H9 (cell line): ENCODE data around the gene PDE4C. TPM values are rescaled to one million over a fixed set of nuclear protein-coding genes. Genes with fewer than 3 reads are reported as not detected.
"Not testable (repeated sequence)": the region's sequence is repeated elsewhere in the genome, so short reads cannot be mapped to it uniquely, and the experiment has no call there.

Source experiments
- DNase-seq: peaks from one replicate; pipeline ENCODE4 v3.0.0-alpha.2; 2017
- H2AFZ ChIP-seq: one replicate; pipeline ENCODE4 v1.6.1; 2013; ENCODE audit warnings: mild to moderate bottlenecking, low read length, control low read depth, moderate library complexity
- H2AK5ac ChIP-seq: 2 replicates; pipeline ENCODE4 v1.6.1; 2013; ENCODE audit warnings: low read length, control low read depth, mixed read lengths; ENCODE audit not compliant: insufficient read length
- H2BK120ac ChIP-seq: one replicate; pipeline ENCODE4 v1.6.1; 2013; ENCODE audit warnings: low read depth, mild to moderate bottlenecking, low read length, control low read depth, inconsistent platforms; ENCODE audit not compliant: poor library complexity, severe bottlenecking
- H2BK12ac ChIP-seq: 2 replicates; pipeline ENCODE4 v1.6.1; 2013; ENCODE audit warnings: low read length, control low read depth, mixed read lengths, low read depth; ENCODE audit not compliant: insufficient read length
- H2BK15ac ChIP-seq: 2 replicates; pipeline ENCODE4 v1.6.1; 2013; ENCODE audit warnings: low read depth, low read length, control low read depth
- H2BK20ac ChIP-seq: one replicate; pipeline ENCODE4 v1.6.1; 2013; ENCODE audit warnings: low read depth, mild to moderate bottlenecking, low read length, control low read depth, inconsistent platforms; ENCODE audit not compliant: poor library complexity, severe bottlenecking
- H2BK5ac ChIP-seq: 2 replicates; pipeline ENCODE4 v1.6.1; 2013; ENCODE audit warnings: low read length, control low read depth, mixed read lengths; ENCODE audit not compliant: insufficient read length
- H3K14ac ChIP-seq: 2 replicates; pipeline ENCODE4 v1.6.1; 2013; ENCODE audit warnings: low read length, control low read depth; ENCODE audit not compliant: insufficient read depth
- H3K18ac ChIP-seq: 2 replicates; pipeline ENCODE4 v1.6.1; 2013; ENCODE audit warnings: low read depth, mild to moderate bottlenecking, mixed read lengths, low read length, control low read depth; ENCODE audit not compliant: insufficient read length
- H3K23ac ChIP-seq: 2 replicates; pipeline ENCODE4 v1.6.1; 2013; ENCODE audit warnings: low read length, control low read depth, mixed read lengths, low read depth; ENCODE audit not compliant: insufficient read length
- H3K23me2 ChIP-seq: 2 replicates; pipeline ENCODE4 v1.6.1; 2013; ENCODE audit warnings: low read depth, mild to moderate bottlenecking, mixed read lengths, low read length, control low read depth; ENCODE audit not compliant: insufficient read length, poor library complexity, severe bottlenecking
- H3K27ac ChIP-seq: 2 replicates; pipeline ENCODE4 v1.5.1; 2013; ENCODE audit warnings: low read length, control low read depth, mixed read lengths, low read depth; ENCODE audit not compliant: insufficient read length
- H3K27me3 ChIP-seq: 2 replicates; pipeline ENCODE4 v1.6.1; 2013; ENCODE audit warnings: low read length, control low read depth, inconsistent platforms; ENCODE audit not compliant: insufficient read depth
- H3K4ac ChIP-seq: 2 replicates; pipeline ENCODE4 v1.6.1; 2013; ENCODE audit warnings: low read depth, mild to moderate bottlenecking, control low read depth, inconsistent platforms, low read length, moderate library complexity
- H3K4me1 ChIP-seq: 2 replicates; pipeline ENCODE4 v1.6.1; 2013; ENCODE audit warnings: low read length, control low read depth, inconsistent platforms; ENCODE audit not compliant: insufficient read depth
- H3K4me2 ChIP-seq: 2 replicates; pipeline ENCODE4 v1.6.1; 2013; ENCODE audit warnings: low read length, control low read depth, mixed read lengths; ENCODE audit not compliant: insufficient read length, insufficient read depth
- H3K56ac ChIP-seq: 2 replicates; pipeline ENCODE4 v1.6.1; 2013; ENCODE audit warnings: low read depth, mild to moderate bottlenecking, mixed read lengths, low read length, control low read depth; ENCODE audit not compliant: insufficient read length
- H3K79me1 ChIP-seq: 2 replicates; pipeline ENCODE4 v1.6.1; 2013; ENCODE audit warnings: low read depth, mild to moderate bottlenecking, moderate library complexity, low read length, control low read depth, inconsistent platforms; ENCODE audit not compliant: insufficient read depth, poor library complexity, severe bottlenecking
- H3K79me2 ChIP-seq: 2 replicates; pipeline ENCODE4 v1.6.1; 2013; ENCODE audit warnings: low read length, control low read depth, inconsistent platforms; ENCODE audit not compliant: insufficient read depth
- H3K9ac ChIP-seq: 2 replicates; pipeline ENCODE4 v1.6.1; 2013; ENCODE audit warnings: low read length, control low read depth, mixed read lengths; ENCODE audit not compliant: insufficient read length; ENCODE audit errors: extremely low read depth
- H3K9me3 ChIP-seq: one replicate; pipeline ENCODE4 v1.6.1; 2013; ENCODE audit warnings: low read depth, low read length, inconsistent platforms; ENCODE audit not compliant: control insufficient read depth
- H3T11ph ChIP-seq: one replicate; pipeline ENCODE4 v1.6.1; 2013; ENCODE audit warnings: mild to moderate bottlenecking, low read length, control low read depth, inconsistent platforms
- H4K20me1 ChIP-seq: one replicate; pipeline ENCODE4 v1.6.1; 2013; ENCODE audit not compliant: control insufficient read depth, insufficient read length, insufficient read depth
- H4K5ac ChIP-seq: 2 replicates; pipeline ENCODE4 v1.6.1; 2013; ENCODE audit warnings: low read depth, mild to moderate bottlenecking, mixed read lengths, low read length, control low read depth; ENCODE audit not compliant: insufficient read length
- H4K8ac ChIP-seq: replicated peaks from 2 replicates; pipeline ENCODE4 v1.6.1; 2013; ENCODE audit warnings: low read length, control low read depth, mixed read lengths, low read depth; ENCODE audit not compliant: insufficient read length
- H4K91ac ChIP-seq: 2 replicates; pipeline ENCODE4 v1.6.1; 2013; ENCODE audit warnings: low read depth, mild to moderate bottlenecking, moderate library complexity, mixed read lengths, low read length, control low read depth; ENCODE audit not compliant: insufficient read length
- H3K27ac Mint-ChIP-seq, 3 experiments: 2 replicates in 2 of 3; 3 replicates in 1 of 3; pipeline ENCODE4 v1.8.0; 2020 to 2021; ENCODE audit warnings: mixed read lengths in 3 of 3, mild to moderate bottlenecking in 1 of 3, moderate library complexity in 1 of 3
- H3K27me3 Mint-ChIP-seq: 2 replicates; pipeline ENCODE4 v1.8.0; 2021; ENCODE audit warnings: low read depth, mild to moderate bottlenecking, moderate library complexity, mixed read lengths
- H3K36me3 Mint-ChIP-seq, 3 experiments: 2 replicates in 2 of 3; 3 replicates in 1 of 3; pipeline ENCODE4 v1.8.0; 2020 to 2021; ENCODE audit warnings: low read depth in 3 of 3, mixed read lengths in 3 of 3; ENCODE audit not compliant: insufficient read depth in 1 of 3
- H3K4me1 Mint-ChIP-seq, 2 experiments: 2 replicates each; pipeline ENCODE4 v1.8.0; 2020; ENCODE audit warnings: mixed read lengths in 2 of 2
- H3K4me3 Mint-ChIP-seq, 2 experiments: 2 replicates in 1 of 2; 3 replicates in 1 of 2; pipeline ENCODE4 v1.8.0; 2020 to 2021; ENCODE audit warnings: mild to moderate bottlenecking in 2 of 2, mixed read lengths in 2 of 2, moderate library complexity in 1 of 2
- H3K9me3 Mint-ChIP-seq, 2 experiments: 2 replicates in 1 of 2; 3 replicates in 1 of 2; pipeline ENCODE4 v1.8.0; 2020; ENCODE audit warnings: mild to moderate bottlenecking in 2 of 2, mixed read lengths in 2 of 2, moderate library complexity in 1 of 2
- CTCF ChIP-seq: fragments of 200-600 bp; sonication (generic); conservative IDR thresholded peaks from 3 replicates; pipeline ENCODE4 v1.8.0; 2021; ENCODE audit warnings: antibody characterized with exemption, mild to moderate bottlenecking
- WGBS: extraction: QIAGEN DNeasy Blood & Tissue Kit; methylation state at CpG from one replicate; pipeline ENCODE4 v1.1.7; 2013; ENCODE audit warnings: missing lambda C conversion rate, low lambda C conversion rate, mixed read lengths; ENCODE audit not compliant: insufficient read length; ENCODE audit errors: extremely low coverage; 5-methylcytosine and 5-hydroxymethylcytosine counted together
- total RNA-seq: library from RNA; stranded (reverse); gene quantifications from 2 replicates; pipeline ENCODE4 v1.2.1, GENCODE V29; 2021

The PDE4C gene
- total RNA-seq, 1 experiment from 2014 or later = 1.8 TPM

DNA sequence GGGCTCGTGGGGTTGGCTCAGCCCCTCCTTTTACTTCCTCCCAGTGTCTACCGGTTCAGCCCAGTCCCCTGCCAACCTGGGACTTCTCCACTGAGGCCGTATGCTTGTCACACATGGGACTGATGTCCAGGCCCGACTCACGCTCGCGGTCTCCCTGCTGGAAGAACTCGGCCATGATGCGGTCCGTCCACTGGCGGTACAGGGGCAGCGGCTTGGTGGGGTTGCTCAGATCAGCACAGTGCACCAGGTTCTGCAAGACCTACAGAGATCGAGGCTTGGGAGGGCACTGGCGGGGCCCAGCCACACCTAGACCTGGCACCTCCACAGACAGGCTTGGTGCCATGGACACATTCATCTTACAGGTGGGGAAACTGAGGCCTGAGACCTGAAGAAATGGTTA lies 14.6 kb downstream of the PDE4C start:
- no peak overlapping the region for H3K4ac ChIP-seq
- H3K4me2 ChIP-seq = no peak overlapping the region
- H2BK15ac ChIP-seq = no peak overlapping the region
- no peak overlapping the region for H3K4me3 Mint-ChIP-seq
- no peak overlapping the region for H4K8ac ChIP-seq
- no peak overlapping the region for H3K27ac ChIP-seq
- no peaks in the 10 kb centered on the region for H3K4me1 ChIP-seq
- no peak overlapping the region for H3K27ac Mint-ChIP-seq
- no peak overlapping the region for H3K56ac ChIP-seq
- H2AFZ ChIP-seq = no peak overlapping the region
- no peak for DNase-seq
- no peak overlapping the region for H2BK120ac ChIP-seq
- no peaks in the 10 kb centered on the region for H3K27me3 ChIP-seq
- no peak overlapping the region for H2BK12ac ChIP-seq
- no peaks in the 10 kb centered on the region for H3K9me3 Mint-ChIP-seq
- peaks cover 0 to 3% (median 0%) of the 10 kb centered on the region in 3 experiments; a peak in 1 of 7 replicates for H3K36me3 Mint-ChIP-seq
- no peaks in the 10 kb centered on the region for H4K20me1 ChIP-seq
- no peak for TF ChIP-seq CTCF
- no peak overlapping the region for H3T11ph ChIP-seq
- no peaks in the 10 kb centered on the region for H3K9me3 ChIP-seq
- no peak overlapping the region for H3K14ac ChIP-seq
- peaks cover 4% of the 10 kb centered on the region for H3K23me2 ChIP-seq
- H3K9ac ChIP-seq = no peak overlapping the region
- H3K79me2 ChIP-seq = no peaks in the 10 kb centered on the region
- H4K5ac ChIP-seq = no peak overlapping the region
- H4K91ac ChIP-seq = no peak overlapping the region
- H3K4me1 Mint-ChIP-seq = peaks cover 5 to 16% of the 10 kb centered on the region in 2 experiments; a peak in 3 of 4 replicates
- H3K27me3 Mint-ChIP-seq = peaks cover 2% of the 10 kb centered on the region; the same call in 1 of the 2 replicates
- H2BK5ac ChIP-seq = no peak overlapping the region
- H2BK20ac ChIP-seq = no peak overlapping the region
- H3K23ac ChIP-seq = no peak overlapping the region
- no peak overlapping the region for H3K18ac ChIP-seq
- no peak overlapping the region for H2AK5ac ChIP-seq
- no CpG with 5 or more reads among the region's 14 CpGs for WGBS
- H3K79me1 ChIP-seq = no peaks in the 10 kb centered on the region

DNA sequence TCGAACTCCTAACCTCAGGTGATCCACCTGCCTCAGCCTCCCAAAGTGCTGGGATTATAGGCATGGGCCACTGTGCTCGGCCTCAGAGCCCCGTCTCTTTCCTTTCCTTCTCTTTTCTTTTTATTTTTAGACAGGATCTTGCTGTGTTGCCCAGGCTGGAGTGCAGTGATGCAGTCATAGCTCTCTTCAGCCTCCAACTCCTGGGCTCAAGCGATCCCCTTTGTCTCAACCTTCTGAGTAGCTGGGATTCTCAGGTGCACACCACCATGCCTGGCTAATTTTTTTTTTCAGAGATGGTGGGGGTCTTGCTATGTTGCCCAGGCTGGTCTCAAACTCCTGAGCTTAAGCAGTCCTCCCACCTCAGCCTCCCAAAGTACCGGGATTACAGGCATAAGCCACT lies 16.3 kb downstream of the PDE4C start:
- H3K23ac ChIP-seq, H3K56ac ChIP-seq, H2BK5ac ChIP-seq, H3K27ac Mint-ChIP-seq, H4K20me1 ChIP-seq, H3K14ac ChIP-seq, H4K91ac ChIP-seq, H3K27me3 ChIP-seq, H4K8ac ChIP-seq, DNase-seq, H3K4me3 Mint-ChIP-seq, H2AK5ac ChIP-seq, H2BK15ac ChIP-seq, H3K36me3 Mint-ChIP-seq, H4K5ac ChIP-seq, H3K9ac ChIP-seq, H2BK120ac ChIP-seq, H3K23me2 ChIP-seq, H3K27ac ChIP-seq, H3K4ac ChIP-seq, H3K18ac ChIP-seq, H3K4me1 ChIP-seq, H2AFZ ChIP-seq, H3K4me2 ChIP-seq, H3K79me1 ChIP-seq, H3K79me2 ChIP-seq, H3K9me3 ChIP-seq, H2BK12ac ChIP-seq, H3T11ph ChIP-seq, H3K9me3 Mint-ChIP-seq, H3K27me3 Mint-ChIP-seq, H2BK20ac ChIP-seq: not testable (repeated sequence)
- peaks cover 5 to 27% of the 10 kb centered on the region in 2 experiments; a peak in 3 of 4 replicates for H3K4me1 Mint-ChIP-seq
- no CpG with 5 or more reads among the region's 5 CpGs for WGBS
